ENCODE measurements around the gene NXPE4. TPM values are rescaled to one million over a fixed set of nuclear protein-coding genes. Genes with fewer than 3 reads are reported as not detected.

The NXPE4 gene
- total RNA-seq, 2 donors from 2014 or later: not detected

DNA sequence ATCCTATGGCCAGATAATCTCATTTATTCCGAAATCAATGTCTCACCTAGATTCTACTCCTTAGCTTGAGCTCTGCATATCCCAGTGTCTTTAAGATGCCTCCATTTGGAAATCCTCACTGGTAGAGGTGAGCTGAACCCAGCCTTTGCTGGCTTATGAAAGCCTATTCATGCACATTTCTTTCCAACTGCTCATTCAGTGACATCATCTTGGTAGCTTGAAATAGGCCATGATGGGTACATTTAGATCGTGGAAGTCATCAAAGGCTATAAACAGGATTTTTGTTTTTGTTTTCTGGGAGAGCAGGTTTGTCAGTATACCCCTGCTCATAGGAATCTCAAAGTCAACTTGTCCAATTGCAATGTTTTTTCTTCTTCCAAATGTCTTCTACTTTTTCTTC, 41.9 kb downstream of the NXPE4 start:
- no peak for DNase-seq

DNA sequence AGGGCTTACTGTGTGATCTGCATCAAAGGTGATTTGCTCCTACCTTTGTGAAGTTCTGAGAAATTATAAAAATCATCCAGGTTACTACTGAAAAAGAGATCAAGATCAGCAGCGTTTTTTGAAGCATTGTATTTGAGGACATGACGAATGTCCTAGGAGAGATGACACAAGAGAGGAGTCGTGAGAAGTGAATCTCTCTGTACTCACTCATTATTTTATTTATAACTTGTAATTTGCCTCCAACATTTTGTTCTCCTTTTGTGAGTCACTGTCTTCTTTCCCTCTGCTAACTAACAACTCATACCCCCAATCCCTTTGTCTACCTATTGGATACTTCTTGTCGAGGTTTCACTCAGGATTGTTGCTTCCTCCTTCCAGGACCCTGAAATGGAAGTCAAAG, 44.5 kb downstream of the NXPE4 start:
- no peaks in the 10 kb centered on the region for H3K27me3 Mint-ChIP-seq (ENCODE audit: insufficient read depth)
- no peaks in the 10 kb centered on the region for H3K36me3 Mint-ChIP-seq (ENCODE audit: low read depth)
- H3K9me3 Mint-ChIP-seq: no peaks in the 10 kb centered on the region
- Histone ChIP-seq H3K9me3 (ENCODE audit: control insufficient read depth, low read length) (no peaks in the 10 kb centered on the region), H3K4me3 (ENCODE audit: low read length) (no peak overlapping the region), H3K9ac (ENCODE audit: extremely low read depth, low read length, poor library complexity, severe bottlenecking) (no peak overlapping the region), H3K27me3 (ENCODE audit: control insufficient read depth, insufficient read depth, low read length, poor library complexity, severe bottlenecking) (no peaks in the 10 kb centered on the region), H3K27ac (ENCODE audit: low read depth, low read length) (no peak overlapping the region), H3K4me1 (ENCODE audit: control insufficient read depth, insufficient read depth, low read length) (no peaks in the 10 kb centered on the region), H3K36me3 (ENCODE audit: control insufficient read depth, insufficient read depth, low read length) (no peaks in the 10 kb centered on the region)
- H3K4me3 Mint-ChIP-seq: no peak overlapping the region
- TF ChIP-seq, protein P1, sequence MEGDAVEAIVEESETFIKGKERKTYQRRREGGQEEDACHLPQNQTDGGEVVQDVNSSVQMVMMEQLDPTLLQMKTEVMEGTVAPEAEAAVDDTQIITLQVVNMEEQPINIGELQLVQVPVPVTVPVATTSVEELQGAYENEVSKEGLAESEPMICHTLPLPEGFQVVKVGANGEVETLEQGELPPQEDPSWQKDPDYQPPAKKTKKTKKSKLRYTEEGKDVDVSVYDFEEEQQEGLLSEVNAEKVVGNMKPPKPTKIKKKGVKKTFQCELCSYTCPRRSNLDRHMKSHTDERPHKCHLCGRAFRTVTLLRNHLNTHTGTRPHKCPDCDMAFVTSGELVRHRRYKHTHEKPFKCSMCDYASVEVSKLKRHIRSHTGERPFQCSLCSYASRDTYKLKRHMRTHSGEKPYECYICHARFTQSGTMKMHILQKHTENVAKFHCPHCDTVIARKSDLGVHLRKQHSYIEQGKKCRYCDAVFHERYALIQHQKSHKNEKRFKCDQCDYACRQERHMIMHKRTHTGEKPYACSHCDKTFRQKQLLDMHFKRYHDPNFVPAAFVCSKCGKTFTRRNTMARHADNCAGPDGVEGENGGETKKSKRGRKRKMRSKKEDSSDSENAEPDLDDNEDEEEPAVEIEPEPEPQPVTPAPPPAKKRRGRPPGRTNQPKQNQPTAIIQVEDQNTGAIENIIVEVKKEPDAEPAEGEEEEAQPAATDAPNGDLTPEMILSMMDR (conservative IDR thresholded peaks at IDR 0.05): no peak
- no peaks in the 10 kb centered on the region for H3K4me1 Mint-ChIP-seq
- no peak overlapping the region for H3K27ac Mint-ChIP-seq
- 88 to 93% methylated on average over 3 to 4 of the region's 4 CpGs for WGBS, 2 experiments (ENCODE audit: insufficient coverage in 1 of 2, insufficient read length in 1 of 2)
- no peak for DNase-seq

More for the DNA sequence above, 41.9 kb downstream of the NXPE4 start:
- Mint-ChIP-seq H3K36me3 (ENCODE audit: low read depth) (no peaks in the 10 kb centered on the region), H3K4me1 (no peaks in the 10 kb centered on the region), H3K9me3 (no peaks in the 10 kb centered on the region), H3K27ac (no peak overlapping the region), H3K27me3 (ENCODE audit: insufficient read depth) (no peaks in the 10 kb centered on the region), H3K4me3 (no peak overlapping the region)
- H3K9ac ChIP-seq (ENCODE audit: extremely low read depth, low read length, poor library complexity, severe bottlenecking): no peak overlapping the region
- TF ChIP-seq, protein P1 (conservative IDR thresholded peaks at IDR 0.05): no peak
- no peaks in the 10 kb centered on the region for H3K9me3 ChIP-seq (ENCODE audit: control insufficient read depth, low read length)
- WGBS, 2 experiments (ENCODE audit: insufficient coverage in 1 of 2, insufficient read length in 1 of 2): 84 to 95% methylated on average over 2 of the region's 2 CpGs
- no peak overlapping the region for H3K4me3 ChIP-seq (ENCODE audit: low read length)
- no peak overlapping the region for H3K27ac ChIP-seq (ENCODE audit: low read depth, low read length)
- no peaks in the 10 kb centered on the region for H3K27me3 ChIP-seq (ENCODE audit: control insufficient read depth, insufficient read depth, low read length, poor library complexity, severe bottlenecking)
- H3K36me3 ChIP-seq (ENCODE audit: control insufficient read depth, insufficient read depth, low read length): no peaks in the 10 kb centered on the region
- H3K4me1 ChIP-seq (ENCODE audit: control insufficient read depth, insufficient read depth, low read length): no peaks in the 10 kb centered on the region

DNA sequence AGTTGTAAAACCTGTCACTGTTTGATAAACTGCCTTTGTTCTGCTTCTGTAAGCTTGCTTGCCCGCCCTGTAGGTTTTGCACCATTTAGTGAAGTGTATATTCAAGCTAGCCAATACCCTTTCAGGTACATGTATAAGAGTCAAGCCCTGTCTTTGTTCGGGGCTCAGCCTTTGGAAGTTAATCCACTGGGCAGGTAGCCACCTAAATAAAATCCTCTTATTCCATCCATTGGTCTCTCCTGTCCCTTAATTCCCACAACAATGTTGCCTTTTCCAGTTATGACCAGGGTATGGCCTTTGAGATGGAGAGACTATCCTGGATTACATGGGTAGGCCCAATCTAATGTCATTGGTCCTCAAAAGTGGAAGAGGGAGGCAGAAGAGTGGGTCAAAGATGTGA, 69.9 kb downstream of the NXPE4 start:
- Histone ChIP-seq H3K4me1 (ENCODE audit: control insufficient read depth, insufficient read depth, low read length) (peaks cover 10% of the 10 kb centered on the region), H3K4me3 (ENCODE audit: low read length) (no peak overlapping the region), H3K9me3 (ENCODE audit: control insufficient read depth, low read length) (peaks cover 51% of the 10 kb centered on the region), H3K27ac (ENCODE audit: low read depth, low read length) (no peak overlapping the region), H3K27me3 (ENCODE audit: control insufficient read depth, insufficient read depth, low read length, poor library complexity, severe bottlenecking) (no peaks in the 10 kb centered on the region), H3K36me3 (ENCODE audit: control insufficient read depth, insufficient read depth, low read length) (no peaks in the 10 kb centered on the region), H3K9ac (ENCODE audit: extremely low read depth, low read length, poor library complexity, severe bottlenecking) (no peak overlapping the region)
- TF ChIP-seq, protein P1 (conservative IDR thresholded peaks at IDR 0.05): no peak
- Mint-ChIP-seq H3K4me3 (no peak overlapping the region), H3K27ac (no peak overlapping the region), H3K27me3 (ENCODE audit: insufficient read depth) (no peaks in the 10 kb centered on the region), H3K36me3 (ENCODE audit: low read depth) (peaks cover 3% of the 10 kb centered on the region), H3K4me1 (peaks cover 10% of the 10 kb centered on the region), H3K9me3 (peaks cover 22% of the 10 kb centered on the region)
- no peak for DNase-seq
- WGBS, 2 experiments (ENCODE audit: insufficient coverage in 1 of 2, insufficient read length in 1 of 2): 88 to 100% methylated on average over 1 to 2 of the region's 2 CpGs
